ENCODE measurements around the gene SPESP1. TPM values are rescaled to one million over a fixed set of nuclear protein-coding genes. Genes with fewer than 3 reads are reported as not detected.

SPESP1 gene
- total and polyA plus RNA-seq, 2 of the 8 experiments (the other 6 are each of a cell fraction or from before 2014, with no cell fraction given): not detected

DNA sequence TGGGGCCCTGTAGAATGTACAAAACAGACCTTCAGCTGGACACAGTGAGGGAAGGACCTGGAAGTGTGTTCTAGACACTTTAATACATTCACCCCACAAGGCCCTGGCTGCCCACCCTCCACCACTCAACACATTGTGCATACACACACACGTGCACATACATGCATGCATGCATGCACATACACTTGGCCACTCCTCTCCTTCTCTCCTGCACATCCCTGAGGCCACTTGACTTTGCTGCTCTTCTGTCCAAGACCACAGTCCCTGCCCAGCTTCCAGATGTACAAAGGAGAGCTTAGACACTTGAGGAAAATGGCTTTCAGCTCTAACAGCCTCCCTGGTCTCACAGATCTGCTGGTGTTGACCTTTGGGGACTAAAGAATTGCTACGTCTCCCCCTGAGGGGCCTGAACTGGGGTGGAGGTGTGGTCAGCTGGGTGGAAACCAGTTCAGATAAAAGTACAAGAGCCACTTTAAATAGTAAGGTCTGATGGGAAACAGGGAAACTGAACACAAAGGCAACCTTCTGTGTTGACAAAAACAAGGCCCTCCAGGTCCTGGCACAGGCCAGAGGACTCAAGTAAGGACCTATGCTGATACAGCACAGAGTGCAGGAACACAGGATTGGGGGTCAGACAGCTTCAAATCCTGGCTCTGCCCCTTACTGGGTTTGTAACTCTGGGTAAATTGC is 59.4 kb downstream of the SPESP1 start (continued):
- TF ChIP-seq, protein P1, sequence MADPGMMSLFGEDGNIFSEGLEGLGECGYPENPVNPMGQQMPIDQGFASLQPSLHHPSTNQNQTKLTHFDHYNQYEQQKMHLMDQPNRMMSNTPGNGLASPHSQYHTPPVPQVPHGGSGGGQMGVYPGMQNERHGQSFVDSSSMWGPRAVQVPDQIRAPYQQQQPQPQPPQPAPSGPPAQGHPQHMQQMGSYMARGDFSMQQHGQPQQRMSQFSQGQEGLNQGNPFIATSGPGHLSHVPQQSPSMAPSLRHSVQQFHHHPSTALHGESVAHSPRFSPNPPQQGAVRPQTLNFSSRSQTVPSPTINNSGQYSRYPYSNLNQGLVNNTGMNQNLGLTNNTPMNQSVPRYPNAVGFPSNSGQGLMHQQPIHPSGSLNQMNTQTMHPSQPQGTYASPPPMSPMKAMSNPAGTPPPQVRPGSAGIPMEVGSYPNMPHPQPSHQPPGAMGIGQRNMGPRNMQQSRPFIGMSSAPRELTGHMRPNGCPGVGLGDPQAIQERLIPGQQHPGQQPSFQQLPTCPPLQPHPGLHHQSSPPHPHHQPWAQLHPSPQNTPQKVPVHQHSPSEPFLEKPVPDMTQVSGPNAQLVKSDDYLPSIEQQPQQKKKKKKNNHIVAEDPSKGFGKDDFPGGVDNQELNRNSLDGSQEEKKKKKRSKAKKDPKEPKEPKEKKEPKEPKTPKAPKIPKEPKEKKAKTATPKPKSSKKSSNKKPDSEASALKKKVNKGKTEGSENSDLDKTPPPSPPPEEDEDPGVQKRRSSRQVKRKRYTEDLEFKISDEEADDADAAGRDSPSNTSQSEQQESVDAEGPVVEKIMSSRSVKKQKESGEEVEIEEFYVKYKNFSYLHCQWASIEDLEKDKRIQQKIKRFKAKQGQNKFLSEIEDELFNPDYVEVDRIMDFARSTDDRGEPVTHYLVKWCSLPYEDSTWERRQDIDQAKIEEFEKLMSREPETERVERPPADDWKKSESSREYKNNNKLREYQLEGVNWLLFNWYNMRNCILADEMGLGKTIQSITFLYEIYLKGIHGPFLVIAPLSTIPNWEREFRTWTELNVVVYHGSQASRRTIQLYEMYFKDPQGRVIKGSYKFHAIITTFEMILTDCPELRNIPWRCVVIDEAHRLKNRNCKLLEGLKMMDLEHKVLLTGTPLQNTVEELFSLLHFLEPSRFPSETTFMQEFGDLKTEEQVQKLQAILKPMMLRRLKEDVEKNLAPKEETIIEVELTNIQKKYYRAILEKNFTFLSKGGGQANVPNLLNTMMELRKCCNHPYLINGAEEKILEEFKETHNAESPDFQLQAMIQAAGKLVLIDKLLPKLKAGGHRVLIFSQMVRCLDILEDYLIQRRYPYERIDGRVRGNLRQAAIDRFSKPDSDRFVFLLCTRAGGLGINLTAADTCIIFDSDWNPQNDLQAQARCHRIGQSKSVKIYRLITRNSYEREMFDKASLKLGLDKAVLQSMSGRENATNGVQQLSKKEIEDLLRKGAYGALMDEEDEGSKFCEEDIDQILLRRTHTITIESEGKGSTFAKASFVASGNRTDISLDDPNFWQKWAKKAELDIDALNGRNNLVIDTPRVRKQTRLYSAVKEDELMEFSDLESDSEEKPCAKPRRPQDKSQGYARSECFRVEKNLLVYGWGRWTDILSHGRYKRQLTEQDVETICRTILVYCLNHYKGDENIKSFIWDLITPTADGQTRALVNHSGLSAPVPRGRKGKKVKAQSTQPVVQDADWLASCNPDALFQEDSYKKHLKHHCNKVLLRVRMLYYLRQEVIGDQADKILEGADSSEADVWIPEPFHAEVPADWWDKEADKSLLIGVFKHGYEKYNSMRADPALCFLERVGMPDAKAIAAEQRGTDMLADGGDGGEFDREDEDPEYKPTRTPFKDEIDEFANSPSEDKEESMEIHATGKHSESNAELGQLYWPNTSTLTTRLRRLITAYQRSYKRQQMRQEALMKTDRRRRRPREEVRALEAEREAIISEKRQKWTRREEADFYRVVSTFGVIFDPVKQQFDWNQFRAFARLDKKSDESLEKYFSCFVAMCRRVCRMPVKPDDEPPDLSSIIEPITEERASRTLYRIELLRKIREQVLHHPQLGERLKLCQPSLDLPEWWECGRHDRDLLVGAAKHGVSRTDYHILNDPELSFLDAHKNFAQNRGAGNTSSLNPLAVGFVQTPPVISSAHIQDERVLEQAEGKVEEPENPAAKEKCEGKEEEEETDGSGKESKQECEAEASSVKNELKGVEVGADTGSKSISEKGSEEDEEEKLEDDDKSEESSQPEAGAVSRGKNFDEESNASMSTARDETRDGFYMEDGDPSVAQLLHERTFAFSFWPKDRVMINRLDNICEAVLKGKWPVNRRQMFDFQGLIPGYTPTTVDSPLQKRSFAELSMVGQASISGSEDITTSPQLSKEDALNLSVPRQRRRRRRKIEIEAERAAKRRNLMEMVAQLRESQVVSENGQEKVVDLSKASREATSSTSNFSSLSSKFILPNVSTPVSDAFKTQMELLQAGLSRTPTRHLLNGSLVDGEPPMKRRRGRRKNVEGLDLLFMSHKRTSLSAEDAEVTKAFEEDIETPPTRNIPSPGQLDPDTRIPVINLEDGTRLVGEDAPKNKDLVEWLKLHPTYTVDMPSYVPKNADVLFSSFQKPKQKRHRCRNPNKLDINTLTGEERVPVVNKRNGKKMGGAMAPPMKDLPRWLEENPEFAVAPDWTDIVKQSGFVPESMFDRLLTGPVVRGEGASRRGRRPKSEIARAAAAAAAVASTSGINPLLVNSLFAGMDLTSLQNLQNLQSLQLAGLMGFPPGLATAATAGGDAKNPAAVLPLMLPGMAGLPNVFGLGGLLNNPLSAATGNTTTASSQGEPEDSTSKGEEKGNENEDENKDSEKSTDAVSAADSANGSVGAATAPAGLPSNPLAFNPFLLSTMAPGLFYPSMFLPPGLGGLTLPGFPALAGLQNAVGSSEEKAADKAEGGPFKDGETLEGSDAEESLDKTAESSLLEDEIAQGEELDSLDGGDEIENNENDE (IDR thresholded peaks at IDR 0.05; ENCODE audit: insufficient replicate concordance, low read length): no peak
- TF ChIP-seq HDAC2 (IDR thresholded peaks at IDR 0.05; ENCODE audit: borderline replicate concordance in 1 of 2, low read depth in 2 of 2, low read length in 2 of 2) (no peak), KDM1A (IDR thresholded peaks at IDR 0.05; ENCODE audit: borderline replicate concordance, low read length) (no peak), RNF2 (IDR thresholded peaks at IDR 0.05; ENCODE audit: borderline replicate concordance, low read depth, low read length, missing control alignments, poor library complexity, severe bottlenecking) (no peak), FOSL1 (IDR thresholded peaks at IDR 0.05; ENCODE audit: insufficient read depth, low read depth, low read length) (no peak), CBX8 (IDR thresholded peaks at IDR 0.05; ENCODE audit: borderline replicate concordance, low read depth, low read length) (no peak), HDAC6 (IDR thresholded peaks at IDR 0.05; ENCODE audit: low read depth, low read length) (no peak)
